DMS 273 (cell line): ENCODE results near the gene PTPRU.
"Not testable (repeated sequence)": the region's sequence is repeated elsewhere in the genome, so short reads cannot be mapped to it uniquely, and the experiment has no call there.

ENCODE experiments used
- DNase-seq: peaks from one replicate; lab custom pipeline; 2025; ENCODE audit not compliant: unreplicated experiment; lab: John Stamatoyannopoulos, UW

The PTPRU gene

DNA sequence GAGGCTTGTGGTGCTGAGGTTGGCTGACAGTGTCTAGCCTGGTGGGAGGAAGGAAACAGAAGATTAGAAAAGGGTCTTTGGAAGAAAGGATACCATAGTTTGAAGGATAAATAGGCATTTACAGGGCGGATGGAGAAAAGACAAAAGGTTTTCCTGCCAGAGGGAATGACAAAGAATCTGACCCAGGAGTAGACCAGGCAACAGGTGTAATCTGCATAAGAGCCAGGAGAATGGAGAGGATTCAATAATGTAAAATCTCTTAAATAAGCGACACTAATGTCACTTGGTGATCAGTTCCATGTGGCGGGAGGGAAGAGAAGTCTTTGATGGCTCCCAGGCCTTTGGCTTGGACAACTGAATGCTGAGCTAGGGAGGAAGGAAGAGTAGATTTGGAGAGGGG, 15.0 kb upstream of the PTPRU start:
- DNase-seq: no peak

DNA sequence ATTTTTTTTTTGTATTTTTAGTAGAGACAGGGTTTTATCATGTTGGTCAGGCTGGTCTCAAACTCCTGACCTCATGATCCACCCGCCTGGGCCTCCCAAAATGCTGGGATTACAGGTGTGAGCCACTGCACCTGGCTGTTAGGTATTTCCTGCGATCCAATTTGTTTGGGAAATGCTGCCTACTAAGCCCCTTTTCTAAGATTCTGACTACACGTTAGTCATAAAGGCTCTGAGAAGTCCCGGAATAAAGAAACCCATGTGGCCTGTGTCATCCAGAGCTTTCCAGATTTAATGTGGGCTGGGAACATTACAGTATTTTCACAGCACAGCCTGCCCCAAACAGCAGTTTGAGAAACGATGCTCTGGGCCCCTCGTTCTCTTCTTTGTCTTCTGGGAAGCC, 14.1 kb upstream of the PTPRU start:
- DNase-seq: not testable (repeated sequence)

DNA sequence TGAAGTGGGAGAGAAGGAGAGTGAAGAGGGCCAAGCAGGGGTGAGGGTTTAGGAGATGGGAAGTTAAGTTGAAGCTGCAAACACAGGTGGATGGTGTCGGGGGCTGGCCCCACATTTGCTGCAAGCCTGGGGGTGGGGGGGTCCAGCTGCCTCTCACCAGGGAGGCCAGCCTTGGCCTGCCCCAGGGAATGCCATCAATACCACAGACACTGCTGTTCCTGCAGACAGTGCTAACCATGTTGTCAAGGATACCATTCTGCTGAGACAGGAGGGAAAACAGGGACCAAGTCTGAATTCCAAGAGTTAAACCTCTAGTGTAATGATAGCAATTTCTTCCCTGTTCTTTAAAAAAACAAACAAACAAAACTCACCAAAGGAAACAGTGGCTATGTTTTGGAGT, 13.6 kb upstream of the PTPRU start:
- no peak for DNase-seq

DNA sequence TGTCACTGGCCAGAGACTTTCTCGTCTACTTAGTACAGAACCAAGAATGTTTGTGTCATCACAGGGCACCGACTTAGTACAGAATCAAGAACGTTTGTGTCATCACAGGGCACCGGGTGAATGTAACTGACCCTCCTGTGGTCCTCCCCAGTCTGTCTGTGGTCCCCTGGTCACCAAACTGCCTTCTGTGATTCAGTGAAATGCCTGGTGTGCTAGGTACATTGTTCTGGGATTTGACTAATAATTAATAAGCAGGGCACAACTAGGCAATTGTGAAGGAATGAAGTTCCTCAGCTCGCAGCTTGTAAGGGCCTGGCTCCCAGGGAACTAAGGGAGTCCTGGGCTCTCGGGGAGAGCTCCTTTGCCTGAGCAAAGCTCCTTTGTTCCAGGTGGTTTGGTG, 12.8 kb upstream of the PTPRU start:
- DNase-seq: no peak

DNA sequence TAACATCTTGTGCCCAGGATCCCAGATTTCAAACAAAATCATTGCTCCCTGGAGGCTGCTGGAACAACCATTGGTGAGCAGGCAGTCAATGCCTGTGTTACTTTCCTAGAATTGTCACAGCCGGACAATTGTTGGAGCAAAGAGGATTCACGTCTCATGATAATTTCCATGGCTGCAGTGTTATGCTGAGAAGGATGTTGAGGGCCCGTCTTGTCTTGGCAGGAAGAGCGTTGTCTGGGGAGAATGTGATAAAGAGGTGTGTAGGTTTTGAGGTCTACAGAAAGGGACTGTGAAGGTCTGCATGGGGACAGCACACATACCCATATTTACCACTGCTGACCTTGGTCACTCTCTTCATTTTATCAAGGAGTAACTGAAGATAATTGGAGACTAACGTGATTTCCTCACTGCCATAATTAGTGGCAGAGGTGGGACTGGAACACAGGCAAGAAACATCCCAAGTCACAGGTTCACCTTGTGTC, 11.9 kb upstream of the PTPRU start:
- DNase-seq: no peak

DNA sequence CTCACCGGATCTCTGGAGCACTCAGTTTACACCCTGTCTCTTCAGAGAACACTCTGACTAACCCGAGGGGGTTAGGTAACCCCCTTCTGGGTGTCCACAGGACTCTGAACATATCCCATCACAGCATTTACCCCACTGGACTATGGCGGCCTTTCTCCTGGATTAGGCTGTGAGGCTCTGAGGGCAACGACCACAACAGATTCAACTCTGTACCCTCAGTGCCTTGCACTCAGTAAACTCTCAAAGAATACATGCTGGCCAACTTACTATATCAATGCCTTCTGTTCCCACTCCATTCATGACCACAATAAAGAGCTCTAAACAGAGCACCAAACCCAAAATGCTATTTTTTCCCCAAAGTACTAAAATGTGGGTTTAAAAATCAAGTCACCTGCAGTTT, 11.0 kb upstream of the PTPRU start:
- no peak for DNase-seq

DNA sequence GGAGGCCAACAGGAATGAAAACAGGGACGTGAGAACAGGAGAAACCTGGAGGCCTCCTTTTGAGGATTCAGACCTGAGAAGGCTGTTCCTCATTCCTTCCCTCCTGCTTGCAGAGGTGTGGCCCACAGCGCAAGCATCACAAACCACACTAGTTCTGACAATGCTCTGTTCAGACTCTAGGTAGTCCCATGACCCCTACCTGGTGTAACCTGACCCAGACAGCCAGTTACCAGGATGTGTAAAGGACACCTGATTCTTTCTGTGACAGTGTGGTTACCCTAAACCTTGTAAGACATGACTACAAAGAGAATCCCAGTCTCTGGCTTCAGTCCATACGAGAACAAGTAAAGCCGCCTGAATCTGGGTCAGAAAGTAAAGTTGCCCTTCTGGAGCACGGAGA, 8.8 kb upstream of the PTPRU start:
- no peak for DNase-seq

DNA sequence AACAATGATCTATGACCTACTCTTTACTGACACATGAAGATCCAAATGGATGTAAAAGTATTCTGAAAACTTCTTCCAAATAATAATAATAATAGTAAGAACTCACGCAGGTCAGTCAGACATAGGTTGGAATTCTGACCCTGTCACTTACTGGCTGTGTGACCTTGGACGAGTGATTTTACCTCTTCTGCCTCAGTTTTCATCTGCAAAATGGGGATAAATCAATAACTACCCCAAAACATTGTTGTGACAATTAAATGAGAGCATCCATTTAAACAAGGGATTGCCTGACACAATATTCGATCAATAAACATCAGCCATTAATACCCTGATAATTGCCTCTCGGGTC, 6.1 kb upstream of the PTPRU start:
- no peak for DNase-seq

DNA sequence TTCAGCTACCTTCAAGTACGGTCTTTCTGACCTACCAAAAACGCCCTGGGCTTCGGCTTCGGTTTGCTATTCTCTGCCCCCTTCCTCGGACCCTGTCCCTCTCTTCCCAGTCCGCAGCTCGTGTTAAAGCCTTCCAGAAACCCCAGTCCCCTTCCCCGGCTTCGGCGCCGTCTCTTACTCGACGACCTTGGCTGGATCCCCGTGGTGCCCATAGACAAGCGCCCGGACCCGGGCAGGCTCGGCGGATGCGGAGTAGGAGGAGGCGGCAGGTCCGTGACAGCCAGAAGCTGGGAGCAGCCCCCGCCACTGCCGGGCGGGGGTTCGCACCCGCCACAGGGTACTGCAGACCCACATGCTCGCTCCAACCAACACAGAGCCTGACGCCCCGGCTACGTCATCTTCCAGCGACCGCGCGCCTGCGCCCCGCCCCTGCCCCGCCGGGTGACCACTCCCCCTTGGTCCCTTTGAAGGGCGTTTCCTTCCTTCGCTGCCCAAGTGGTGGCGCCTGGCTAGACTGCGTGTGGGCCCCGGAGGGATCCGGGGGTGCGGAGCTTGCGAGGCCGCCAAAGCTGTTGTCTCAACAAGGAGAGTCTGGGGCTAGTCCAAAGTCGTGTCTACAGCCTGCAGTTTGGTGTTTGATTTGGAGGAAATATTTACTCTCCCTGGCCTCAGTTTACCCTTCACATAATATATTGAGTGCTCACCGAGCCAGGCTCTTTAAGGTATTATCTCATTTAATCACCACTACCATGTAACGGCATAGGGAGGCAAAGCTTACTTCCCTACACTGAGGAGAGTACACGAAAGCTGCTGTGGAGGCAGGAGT, 5.6 kb upstream of the PTPRU start, which contains the start of gene MECR:
MECR (minus strand) TSS at position 382 of the 826 bp plus-strand sequence; CDS start at position 354, 28 bp downstream.
- DNase-seq: peak; percentile 97

DNA sequence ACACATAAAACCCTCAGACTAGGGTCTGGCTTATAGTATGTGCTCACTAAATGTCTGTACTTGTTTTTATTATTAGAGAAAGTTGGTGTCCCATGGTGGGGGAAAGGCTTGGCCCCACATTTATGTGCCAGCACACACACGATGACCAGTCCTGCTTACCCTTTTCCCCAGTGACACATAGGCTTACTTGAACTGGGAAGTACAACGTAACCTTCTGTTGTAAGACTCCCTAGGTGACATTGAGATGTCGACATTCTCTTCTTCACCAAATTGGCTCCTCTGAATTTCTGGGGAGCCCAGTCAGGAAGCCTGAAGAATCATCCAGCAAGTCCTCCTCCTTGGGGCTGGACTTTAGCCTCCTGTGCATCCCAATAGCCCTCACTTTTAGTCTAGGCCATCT, 3.9 kb upstream of the PTPRU start:
- no peak for DNase-seq

DNA sequence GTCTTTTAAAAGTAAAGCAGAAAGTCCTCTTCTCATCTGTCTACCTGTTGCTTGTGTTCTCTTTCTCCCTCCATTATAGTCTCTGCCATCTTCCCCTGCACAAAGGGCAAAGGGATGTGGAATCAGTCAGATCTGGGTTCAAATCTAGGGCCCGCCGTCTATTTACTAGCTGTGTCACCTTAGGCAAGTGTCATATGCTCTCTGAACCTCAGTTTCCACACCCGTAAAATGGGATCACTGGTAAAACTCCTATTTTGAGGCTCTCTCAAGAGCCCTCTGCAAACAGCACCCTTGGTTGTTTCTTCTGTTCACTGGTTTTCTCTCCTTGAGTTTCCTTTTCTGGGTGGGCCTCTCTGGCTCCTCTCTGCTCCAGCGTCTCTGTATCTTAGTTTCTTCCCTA, 2.6 kb upstream of the PTPRU start:
- DNase-seq: no peak

DNA sequence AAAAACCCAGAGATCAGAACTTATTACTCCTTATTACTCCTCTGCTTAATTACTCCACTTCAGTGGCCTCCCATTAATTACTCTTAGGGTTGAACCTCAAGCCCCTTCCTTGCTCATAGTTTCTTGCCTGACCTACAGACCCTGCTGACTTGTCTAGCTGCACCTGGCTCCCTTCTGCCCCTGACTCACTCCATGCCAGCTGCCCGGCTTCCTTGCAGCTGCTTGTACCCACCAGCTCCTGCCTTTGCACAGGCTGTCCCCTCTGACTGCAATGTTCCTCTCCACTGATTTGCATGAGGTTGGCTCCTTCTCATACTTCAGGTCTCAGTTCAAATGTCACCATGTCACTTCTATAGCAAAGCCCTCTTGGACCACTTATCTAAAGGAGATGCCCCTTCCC, 1.9 kb upstream of the PTPRU start:
- DNase-seq: peak; percentile 45

DNA sequence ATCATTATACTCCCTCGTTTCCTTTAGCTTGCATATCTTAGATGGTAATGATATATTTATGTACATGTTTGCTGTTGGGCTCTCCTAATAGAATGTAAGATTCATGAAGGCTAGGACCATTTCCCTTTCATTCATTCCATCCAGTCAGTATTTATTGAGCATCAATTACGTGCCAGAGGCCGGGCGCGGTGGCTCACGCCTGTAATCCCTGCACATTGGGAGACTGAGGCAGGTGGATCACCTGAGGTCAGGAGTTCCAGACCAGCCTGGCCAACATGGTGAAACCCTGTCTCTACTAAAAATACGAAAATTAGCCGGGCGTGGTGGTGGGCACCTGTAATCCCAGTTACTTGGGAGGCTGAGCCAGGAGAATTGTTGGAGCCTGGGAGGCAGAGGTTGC, 1.4 kb upstream of the PTPRU start:
- DNase-seq: not testable (repeated sequence)

DNA sequence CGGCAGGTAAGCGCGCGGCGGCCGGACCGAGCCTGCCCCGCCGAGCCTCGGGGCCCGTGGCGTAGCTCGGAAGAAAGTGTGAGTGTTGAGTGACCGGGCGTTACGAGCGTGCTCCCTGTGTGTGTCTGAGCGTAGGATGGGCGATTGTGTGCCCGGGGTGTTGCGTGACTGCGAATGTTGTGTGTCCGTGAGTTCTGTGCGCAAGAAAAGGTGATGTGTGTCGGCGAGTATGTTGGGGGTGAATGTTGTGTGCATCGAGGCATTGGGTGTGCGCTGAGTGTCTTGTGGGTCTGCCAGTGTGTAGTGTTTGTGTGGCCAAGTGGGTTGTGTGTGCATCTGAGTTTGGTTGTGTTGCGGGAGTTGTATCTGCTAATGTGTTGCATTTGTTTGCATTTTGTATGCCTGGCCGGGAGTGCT, 398 bp downstream of the PTPRU start:
- peak; percentile 71 for DNase-seq

DNA sequence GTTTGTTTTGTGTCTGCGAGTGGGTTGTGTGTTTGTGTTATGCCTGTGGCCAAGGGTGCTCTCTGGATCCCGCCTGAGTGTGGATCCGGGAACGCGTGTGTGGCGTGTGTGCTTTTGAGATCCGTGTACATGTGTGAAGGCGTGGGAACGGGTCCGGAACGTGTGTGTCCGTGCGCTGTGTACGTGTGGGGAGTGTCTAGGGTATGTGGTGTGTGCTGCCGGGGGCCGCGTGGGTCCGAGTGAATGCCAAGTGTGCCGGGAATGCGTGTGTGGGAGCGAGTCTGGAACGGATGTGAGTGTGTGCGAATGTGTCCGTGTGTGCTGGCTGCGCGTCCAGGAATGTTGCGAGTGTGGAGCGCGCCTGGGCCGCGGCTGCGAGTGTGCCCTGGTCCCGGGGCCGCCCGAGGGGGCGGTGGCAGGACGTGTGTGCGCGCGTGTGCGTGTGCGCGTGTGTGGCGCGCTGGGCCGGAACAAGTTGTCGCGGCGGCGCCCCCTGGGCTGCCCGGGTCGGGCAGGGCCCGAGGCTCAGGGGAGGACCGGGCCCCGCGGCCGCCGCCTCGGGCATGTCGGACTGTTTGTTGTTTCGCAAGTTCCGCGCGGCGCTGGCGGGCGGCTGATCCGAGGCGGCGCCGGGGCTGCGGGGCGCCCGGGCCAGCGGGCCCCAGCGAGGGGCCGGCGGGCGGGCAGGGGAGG, 953 bp downstream of the PTPRU start:
- DNase-seq: peak; percentile 79

DNA sequence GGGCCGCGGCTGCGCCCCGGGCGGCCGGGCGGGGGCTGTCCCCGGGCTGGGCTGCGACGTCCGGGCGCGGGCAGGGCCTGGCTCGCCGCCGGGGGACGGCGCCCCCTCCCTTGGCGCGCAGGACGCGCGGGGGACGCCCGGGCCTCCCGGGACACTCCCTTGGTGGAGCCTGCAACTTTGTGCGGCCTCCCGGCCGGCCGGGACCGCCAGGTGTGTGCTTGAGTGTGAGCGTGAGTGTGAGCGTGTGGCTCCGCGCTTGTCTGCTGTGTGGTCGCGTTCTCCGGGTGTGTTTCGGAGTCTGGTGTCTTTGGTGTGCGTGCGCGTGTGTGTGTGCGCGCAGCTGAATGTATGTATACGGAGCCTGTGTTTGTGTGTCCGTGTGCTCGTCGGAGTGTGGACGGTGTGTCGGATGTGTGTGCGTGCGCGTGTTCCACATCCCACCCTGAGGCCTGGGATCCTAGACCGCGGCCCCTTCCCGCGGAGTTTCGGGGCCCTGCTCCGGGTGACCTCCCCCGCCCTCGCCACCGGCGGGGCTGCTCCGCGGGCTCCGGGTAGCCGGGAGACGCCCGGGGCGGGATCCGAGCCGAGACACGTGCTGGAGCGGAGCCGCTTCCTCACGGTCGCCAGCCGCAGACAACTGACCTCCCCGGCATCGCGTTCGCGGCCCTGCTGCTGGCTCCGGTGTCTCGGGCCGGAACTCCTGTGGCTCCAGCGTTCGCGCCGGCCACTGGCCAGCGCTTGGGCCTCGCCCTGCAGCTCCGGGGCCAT, 1.7 kb downstream of the PTPRU start:
- DNase-seq: peak; percentile 78

DNA sequence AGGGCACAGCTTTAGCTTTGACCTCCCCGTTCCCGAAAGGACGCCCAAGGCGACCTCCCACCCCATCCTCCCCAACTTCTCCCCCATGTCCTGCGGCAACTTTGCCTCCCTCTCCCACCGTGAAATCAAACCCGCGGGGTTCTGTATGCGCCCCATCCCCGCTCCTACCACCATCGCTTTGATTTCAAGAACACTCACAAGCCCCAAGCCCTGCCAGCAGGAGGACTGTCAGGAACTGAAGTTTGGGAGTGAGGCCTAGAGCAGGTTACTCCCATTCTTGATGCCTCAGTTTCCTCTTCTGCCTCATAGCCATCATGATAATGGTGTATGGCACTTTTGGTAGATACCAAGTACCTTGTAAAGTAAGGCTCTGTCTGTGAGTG, 2.3 kb downstream of the PTPRU start:
- DNase-seq: peak; percentile 55

DNA sequence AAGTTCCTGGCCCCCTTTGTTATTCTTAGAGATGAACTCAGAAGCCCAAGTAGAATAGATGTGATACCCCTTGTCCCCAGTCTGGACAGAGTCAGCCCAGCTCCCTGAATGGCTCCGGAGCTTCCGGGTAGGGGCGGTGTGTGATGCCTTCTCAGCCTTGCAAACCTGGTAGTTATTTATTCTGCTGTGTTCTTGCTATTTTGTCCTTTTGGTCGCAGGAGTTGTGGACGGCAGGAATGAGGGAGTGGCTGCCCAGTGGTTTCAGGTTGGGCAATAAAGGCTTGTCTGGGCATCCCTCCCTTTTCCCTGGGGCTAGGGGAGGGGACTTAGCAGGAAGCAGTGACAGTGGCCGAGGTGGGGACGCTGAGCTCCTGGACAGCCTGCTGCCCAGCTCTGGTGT, 2.8 kb downstream of the PTPRU start:
- no peak for DNase-seq

DNA sequence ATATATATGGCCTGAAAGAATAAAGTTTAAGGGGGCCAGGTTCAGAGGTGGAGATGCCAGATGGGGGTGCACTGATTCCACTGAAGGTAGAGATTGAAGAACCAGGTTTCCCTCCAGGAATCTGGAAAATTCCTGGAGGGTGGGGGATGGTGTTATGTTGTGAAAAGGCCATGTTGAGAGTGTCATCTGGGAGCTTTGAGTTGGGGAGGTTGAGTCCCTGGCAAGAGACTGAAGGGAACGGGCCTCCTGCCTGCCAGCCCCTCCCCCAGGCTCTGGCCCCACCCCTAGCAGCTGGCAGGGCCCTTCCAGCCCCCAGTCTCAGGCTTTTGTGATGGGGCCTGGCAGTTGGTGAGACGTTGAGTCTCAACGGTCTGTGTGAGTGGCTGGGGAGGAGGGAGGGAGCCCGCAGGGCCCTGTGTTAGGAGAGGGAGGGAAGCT, 4.1 kb downstream of the PTPRU start:
- peak; percentile 86 for DNase-seq

DNA sequence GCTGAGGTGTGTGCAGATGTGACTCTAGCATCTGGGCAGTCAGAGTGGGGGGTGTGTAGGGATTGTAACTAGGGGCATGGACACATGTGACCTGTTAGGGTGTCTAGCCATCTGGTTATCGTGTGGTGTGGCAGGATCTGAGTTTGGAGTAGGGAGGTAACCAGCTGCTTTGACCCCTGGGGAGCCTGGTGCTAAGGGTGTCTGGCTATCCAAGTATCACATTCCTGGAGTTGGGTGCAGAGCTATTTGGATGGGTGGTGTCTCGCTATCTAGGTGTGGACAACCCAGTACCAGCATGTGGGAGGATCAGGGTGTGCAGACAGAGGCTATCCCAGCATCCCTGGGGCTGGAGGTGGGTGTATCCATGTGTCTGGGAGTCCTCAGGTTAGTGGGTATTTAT, 4.7 kb downstream of the PTPRU start:
- peak; percentile 86 for DNase-seq

DNA sequence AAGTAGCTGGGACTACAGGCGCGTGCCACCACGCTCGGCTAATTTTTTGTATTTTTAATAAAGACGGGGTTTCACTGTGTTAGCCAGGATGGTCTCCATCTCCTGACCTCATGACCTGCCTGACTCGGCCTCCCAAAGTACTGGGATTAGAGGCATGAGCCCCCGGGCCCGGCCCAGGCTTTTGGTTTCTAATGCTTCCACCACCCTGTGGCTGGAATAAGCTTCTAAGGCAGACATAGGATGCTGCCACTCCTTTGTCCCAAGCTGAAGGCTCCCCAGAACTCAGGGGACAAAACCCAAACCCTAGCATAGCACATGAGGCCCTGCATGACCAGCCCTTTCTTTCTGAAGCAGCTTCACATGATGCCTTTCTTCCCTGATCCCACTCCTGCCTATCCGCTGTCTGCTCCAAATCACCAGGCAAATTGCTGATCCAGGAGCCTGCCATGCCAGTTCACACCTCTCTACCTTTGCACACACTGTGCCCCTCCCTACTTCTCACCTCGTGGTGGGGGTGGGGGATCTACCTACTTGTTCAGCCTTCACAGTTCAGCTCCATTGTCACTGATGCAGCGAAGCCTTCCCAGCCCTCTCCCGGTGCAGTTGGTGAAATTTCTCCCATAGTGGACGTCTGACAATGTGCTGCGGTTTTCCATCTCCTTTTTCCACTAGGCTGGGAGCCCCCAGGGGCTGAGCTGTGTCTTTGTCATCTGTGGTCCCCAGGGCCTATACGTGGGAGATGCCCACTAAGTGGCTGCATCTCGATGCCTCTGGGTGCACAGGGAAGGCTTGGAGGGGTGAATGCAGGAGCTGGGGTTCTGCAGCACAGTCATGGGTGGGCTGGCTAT, 6.9 kb downstream of the PTPRU start:
- no peak for DNase-seq
